ENCODE data around the gene RAB7A. TPM values are rescaled to one million over a fixed set of nuclear protein-coding genes. Genes with fewer than 3 reads are reported as not detected.

RAB7A gene
- total RNA-seq, 1 donor from 2014 or later = 319 TPM

- Mint-ChIP-seq H3K9me3 (ENCODE audit: unreplicated experiment) (no peaks in the 10 kb centered on the region), H3K4me1 (ENCODE audit: low read depth, unreplicated experiment) (peaks cover 44% of the 10 kb centered on the region), H3K4me3 (ENCODE audit: unreplicated experiment) (no peak overlapping the region), H3K27ac (ENCODE audit: unreplicated experiment) (no peak overlapping the region), H3K36me3 (ENCODE audit: low read depth, unreplicated experiment) (peaks cover 2% of the 10 kb centered on the region), H3K27me3 (ENCODE audit: low read depth, unreplicated experiment) (no peaks in the 10 kb centered on the region)
- Histone ChIP-seq H3K79me2 (ENCODE audit: insufficient read depth, low read length) (peaks cover 99% of the 10 kb centered on the region), H3K4me2 (ENCODE audit: low read length) (no peak overlapping the region), H3K9me3 (ENCODE audit: insufficient read depth, low read depth, low read length) (no peaks in the 10 kb centered on the region), H3K9ac (ENCODE audit: low read length) (no peak overlapping the region), H3K4me1 (ENCODE audit: insufficient read depth, low read length) (no peaks in the 10 kb centered on the region), H3K4me3 (ENCODE audit: insufficient read depth, low read depth, low read length) (no peak overlapping the region), H4K20me1 (ENCODE audit: insufficient read depth, low read length) (peaks cover 99% of the 10 kb centered on the region), H3K27ac (ENCODE audit: low read depth, low read length) (no peak overlapping the region), H3K27me3 (ENCODE audit: insufficient read depth, low read length) (no peaks in the 10 kb centered on the region), H3K36me3 (ENCODE audit: insufficient read depth, low read length) (no peaks in the 10 kb centered on the region), H2AFZ (ENCODE audit: low read depth, low read length) (no peak overlapping the region)
- no peak for FAIRE-seq
- TF ChIP-seq EZH2 (IDR thresholded peaks at IDR 0.05; ENCODE audit: insufficient read depth, low read length) = no peak
- no peak for TF ChIP-seq CTCF (IDR thresholded peaks at IDR 0.05; ENCODE audit: insufficient read depth, low read depth, low read length)
- DNase-seq (ENCODE audit: low read depth) = no peak
These were observed 54.3 kb downstream of the RAB7A start for GRCh38 chr3:128780101-128780837.

GRCh38 chr3:128781164-128781563 is 55.2 kb downstream of the RAB7A start:
- DNase-seq (ENCODE audit: low read depth) (no peak), FAIRE-seq (no peak)
- H3K79me2 ChIP-seq (ENCODE audit: insufficient read depth, low read length) = peaks cover 99% of the 10 kb centered on the region
- Mint-ChIP-seq H3K36me3 (ENCODE audit: low read depth, unreplicated experiment) (peaks cover 2% of the 10 kb centered on the region), H3K27me3 (ENCODE audit: low read depth, unreplicated experiment) (no peaks in the 10 kb centered on the region), H3K4me3 (ENCODE audit: unreplicated experiment) (no peak overlapping the region), H3K27ac (ENCODE audit: unreplicated experiment) (no peak overlapping the region), H3K9me3 (ENCODE audit: unreplicated experiment) (no peaks in the 10 kb centered on the region), H3K4me1 (ENCODE audit: low read depth, unreplicated experiment) (peaks cover 46% of the 10 kb centered on the region)
- H3K9me3 ChIP-seq (ENCODE audit: insufficient read depth, low read depth, low read length) = no peaks in the 10 kb centered on the region
- no peak overlapping the region for H3K27ac ChIP-seq (ENCODE audit: low read depth, low read length)
- H3K27me3 ChIP-seq (ENCODE audit: insufficient read depth, low read length) = no peaks in the 10 kb centered on the region
- H3K4me2 ChIP-seq (ENCODE audit: low read length) = no peak overlapping the region
- H3K4me3 ChIP-seq (ENCODE audit: insufficient read depth, low read depth, low read length) = no peak overlapping the region
- H3K36me3 ChIP-seq (ENCODE audit: insufficient read depth, low read length) = no peaks in the 10 kb centered on the region
- peaks cover 3% of the 10 kb centered on the region for H3K4me1 ChIP-seq (ENCODE audit: insufficient read depth, low read length)
- H4K20me1 ChIP-seq (ENCODE audit: insufficient read depth, low read length) = peaks cover 99% of the 10 kb centered on the region
- H3K9ac ChIP-seq (ENCODE audit: low read length) = no peak overlapping the region
- no peak overlapping the region for H2AFZ ChIP-seq (ENCODE audit: low read depth, low read length)
- TF ChIP-seq CTCF (IDR thresholded peaks at IDR 0.05; ENCODE audit: insufficient read depth, low read depth, low read length) (no peak), EZH2 (IDR thresholded peaks at IDR 0.05; ENCODE audit: insufficient read depth, low read length) (no peak)

Measured in astrocyte (in vitro differentiated cells and primary cell).